C1 segment of cervical spinal cord (tissue), 14 donors: Measurements from ENCODE around the gene COA3.

Experiments used
- DNase-seq, 14 donors: peaks; one replicate each; lab custom pipeline; 2025; lab: John Stamatoyannopoulos, UW

The COA3 gene

GRCh38 chr17:42798383-42799380 lies at the start of gene COA3, which contains the start of gene CNTD1:
Gene COA3, minus strand, starts transcription at chr17:42798704. Its CDS starts 23 bp downstream, at chr17:42798681.
Gene CNTD1, plus strand, starts transcription at chr17:42798861. Its CDS starts 207 bp downstream, at chr17:42799068.
- peak; percentile 35 to 84 (median 61) for DNase-seq

- no peak for DNase-seq
Observed at GRCh38 chr17:42848093-42848492, 49.6 kb upstream of the COA3 start.

- no peak for DNase-seq
Observed at GRCh38 chr17:42846594-42847280, 48.2 kb upstream of the COA3 start.

GRCh38 chr17:42845918-42846593 lies 47.6 kb upstream of the COA3 start:
- no peak for DNase-seq

- DNase-seq: no peak
Observed at GRCh38 chr17:42845556-42845917, 47.0 kb upstream of the COA3 start.

- DNase-seq: no peak
Observed at GRCh38 chr17:42844761-42845555, 46.5 kb upstream of the COA3 start.

GRCh38 chr17:42844271-42844670 lies 45.8 kb upstream of the COA3 start, which contains the start of gene AOC2:
Gene AOC2, plus strand, starts transcription at chr17:42844580. Its CDS starts 47 bp downstream, at chr17:42844627.
- no peak for DNase-seq

GRCh38 chr17:42843358-42843934 lies 44.9 kb upstream of the COA3 start:
- DNase-seq: peak in 1 of 14 donors; percentile 4

- DNase-seq: no peak
Observed at GRCh38 chr17:42841975-42842685, 43.6 kb upstream of the COA3 start.

- no peak for DNase-seq
Observed at GRCh38 chr17:42835732-42836131, 37.2 kb upstream of the COA3 start.

GRCh38 chr17:42833767-42834422 lies 35.4 kb upstream of the COA3 start:
- no peak for DNase-seq

- DNase-seq: peak; percentile 71 to 97 (median 90)
Observed at GRCh38 chr17:42832934-42833766, 34.6 kb upstream of the COA3 start, which contains the start of gene PSME3. Gene PSME3, plus strand, starts transcription at chr17:42833397. Its CDS starts 235 bp downstream, at chr17:42833632.

- DNase-seq: no peak
Observed at GRCh38 chr17:42832213-42832933, 33.9 kb upstream of the COA3 start.

GRCh38 chr17:42830971-42831370 lies 32.5 kb upstream of the COA3 start:
- DNase-seq: no peak

GRCh38 chr17:42827472-42827871 lies 29.0 kb upstream of the COA3 start:
- DNase-seq: no peak

GRCh38 chr17:42821176-42821575 lies 22.7 kb upstream of the COA3 start:
- no peak for DNase-seq

- DNase-seq: no peak
Observed at GRCh38 chr17:42819939-42820535, 21.5 kb upstream of the COA3 start.
